ENCODE results near the gene ANKEF1. TPM values are rescaled to one million over a fixed set of nuclear protein-coding genes. Genes with fewer than 3 reads are reported as not detected.

The ANKEF1 gene
- total RNA-seq, 4 donors from 2014 or later: 0.26 to 5.1 (median 1.3) TPM

- H3K36me3 ChIP-seq: no peaks in the 10 kb centered on the region
- no peak overlapping the region for H3K4me3 ChIP-seq
- no peak for DNase-seq
- TF ChIP-seq POLR2A (IDR thresholded peaks at IDR 0.05) (no peak), CTCF (IDR thresholded peaks at IDR 0.05) (no peak)
- intact Hi-C loops (cut with DNase I; ENCODE audit: low total_unique reads): no loop called here
- H3K27me3 ChIP-seq: no peaks in the 10 kb centered on the region
- no peak overlapping the region for H3K27ac ChIP-seq
- H3K9me3 ChIP-seq: no peaks in the 10 kb centered on the region
- no peaks in the 10 kb centered on the region for H3K4me1 ChIP-seq
Measured at GRCh38 chr20:10080574-10080973, 45.8 kb downstream of the ANKEF1 start.

DNA sequence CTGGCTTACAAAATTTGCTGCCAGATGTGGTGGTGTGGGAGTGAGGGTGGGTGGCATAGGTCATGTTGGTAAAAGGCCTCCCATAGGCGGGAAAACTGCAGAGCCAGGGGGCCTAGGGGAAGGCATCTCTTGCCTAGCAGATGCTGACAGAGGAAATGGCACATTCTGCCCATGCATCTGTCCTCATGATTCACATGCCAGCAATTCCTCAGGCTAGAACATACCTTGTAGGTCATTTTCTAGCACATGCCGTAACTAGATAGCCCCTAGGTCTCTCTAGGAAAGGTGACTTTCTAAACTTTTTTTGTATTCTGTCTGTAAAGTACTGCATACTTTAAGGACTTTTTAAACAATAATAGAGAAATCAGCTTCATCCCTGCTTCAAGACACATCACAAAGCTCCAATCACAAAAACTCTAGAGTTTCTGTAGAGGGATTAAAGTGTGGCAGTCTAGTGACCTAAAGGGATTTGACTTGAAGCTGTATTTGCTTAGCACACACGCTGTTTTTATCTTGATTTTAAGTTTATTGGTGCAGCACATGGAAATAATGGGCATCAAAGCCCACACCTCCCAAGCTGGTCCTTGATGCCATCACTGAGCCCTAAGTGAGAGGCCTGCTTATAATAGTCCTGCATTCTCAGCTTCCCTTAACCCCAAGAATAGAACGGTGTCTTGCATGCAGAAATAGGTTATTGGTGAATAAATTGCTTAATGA, 55.2 kb downstream of the ANKEF1 start:
- Histone ChIP-seq H3K27ac (no peak overlapping the region), H3K36me3 (no peaks in the 10 kb centered on the region), H3K4me3 (no peak overlapping the region), H3K27me3 (no peaks in the 10 kb centered on the region), H3K9me3 (no peaks in the 10 kb centered on the region), H3K4me1 (no peaks in the 10 kb centered on the region)
- TF ChIP-seq POLR2A (IDR thresholded peaks at IDR 0.05) (no peak), CTCF (IDR thresholded peaks at IDR 0.05) (no peak)
- no peak for DNase-seq
- intact Hi-C loops (cut with DNase I; ENCODE audit: low total_unique reads): no loop called here

DNA sequence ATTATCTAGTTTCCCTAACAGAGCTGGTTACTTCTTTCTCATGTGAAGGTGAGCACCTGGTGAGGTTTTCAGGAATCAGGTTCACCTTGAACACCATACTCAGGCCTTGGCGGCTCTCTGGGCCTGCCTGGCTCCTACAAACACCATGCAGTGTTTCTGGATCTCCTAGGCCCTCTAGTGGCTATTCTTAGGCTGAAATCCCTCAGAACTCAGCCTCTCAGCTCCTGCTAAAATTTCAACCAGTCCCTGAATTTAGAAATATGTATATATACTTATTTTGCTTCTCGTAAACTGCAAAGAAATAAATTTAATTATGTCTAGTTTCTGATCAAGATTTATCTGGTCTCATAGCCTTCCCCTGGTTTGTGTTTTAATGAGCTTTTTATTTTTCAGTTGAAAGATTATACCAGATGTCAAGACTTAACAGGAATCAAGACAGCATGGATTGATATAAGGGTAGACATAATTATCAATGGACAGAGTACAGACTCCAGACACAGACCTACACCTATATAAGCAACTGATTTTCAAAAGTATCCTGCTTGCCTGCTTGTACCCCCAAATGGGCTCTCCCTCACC, 55.9 kb downstream of the ANKEF1 start:
- no peak for TF ChIP-seq POLR2A (IDR thresholded peaks at IDR 0.05)
- peak; percentile 55 to 68 (median 63) for TF ChIP-seq CTCF (IDR thresholded peaks at IDR 0.05)
- DNase-seq: peak; percentile 23 to 25
- H3K27ac ChIP-seq: no peak overlapping the region
- H3K9me3 ChIP-seq: no peaks in the 10 kb centered on the region
- intact Hi-C loops (cut with DNase I; ENCODE audit: low total_unique reads): no loop called here
- H3K4me3 ChIP-seq: no peak overlapping the region
- no peaks in the 10 kb centered on the region for H3K36me3 ChIP-seq
- no peaks in the 10 kb centered on the region for H3K4me1 ChIP-seq
- no peaks in the 10 kb centered on the region for H3K27me3 ChIP-seq

DNA sequence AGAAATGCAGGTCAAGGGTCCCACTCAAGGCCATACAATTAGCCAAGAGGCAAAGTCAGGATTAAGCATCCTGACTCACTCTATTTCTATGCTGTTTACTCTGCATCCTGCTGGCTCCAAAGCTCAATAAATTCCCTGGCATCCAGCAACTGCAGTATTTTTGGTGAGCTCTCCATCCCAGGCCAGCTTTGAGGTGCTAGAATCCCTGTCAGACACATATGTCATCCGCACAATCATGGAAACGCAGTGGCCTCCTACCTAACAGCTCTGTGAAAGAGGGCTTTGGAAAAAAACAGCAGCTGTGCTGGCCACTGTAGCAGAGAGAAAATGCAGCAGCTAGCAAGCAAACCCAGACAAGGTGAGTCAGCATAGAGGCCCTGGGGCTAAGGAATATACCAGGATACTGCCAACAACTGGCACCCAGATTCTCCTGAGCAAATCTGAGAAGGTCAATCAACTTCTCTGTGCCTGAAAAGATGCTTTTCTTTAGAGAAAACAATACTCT, 58.4 kb downstream of the ANKEF1 start:
- Histone ChIP-seq H3K4me1 (no peaks in the 10 kb centered on the region), H3K9me3 (no peaks in the 10 kb centered on the region), H3K27me3 (no peaks in the 10 kb centered on the region), H3K4me3 (no peak overlapping the region), H3K27ac (no peak overlapping the region), H3K36me3 (no peaks in the 10 kb centered on the region)
- DNase-seq: no peak
- no peak for TF ChIP-seq POLR2A (IDR thresholded peaks at IDR 0.05)
- TF ChIP-seq CTCF (IDR thresholded peaks at IDR 0.05): no peak
- intact Hi-C loops (cut with DNase I; ENCODE audit: low total_unique reads): no loop called here

- DNase-seq: no peak
- TF ChIP-seq POLR2A (IDR thresholded peaks at IDR 0.05) (no peak), CTCF (IDR thresholded peaks at IDR 0.05) (no peak)
- Histone ChIP-seq H3K4me3 (no peak overlapping the region), H3K36me3 (no peaks in the 10 kb centered on the region), H3K27me3 (no peaks in the 10 kb centered on the region), H3K4me1 (no peaks in the 10 kb centered on the region), H3K9me3 (no peaks in the 10 kb centered on the region), H3K27ac (no peak overlapping the region)
- intact Hi-C loops (cut with DNase I; ENCODE audit: low total_unique reads): no loop called here
Measured at GRCh38 chr20:10094566-10095173, 59.9 kb downstream of the ANKEF1 start.
